ENCODE results near the gene PIGM.

The PIGM gene

GRCh38 chr1:159988006-159988405, 43.8 kb downstream of the PIGM start:
- DNase-seq (ENCODE audit: low spot score): no peak

GRCh38 chr1:159987186-159987585, 44.6 kb downstream of the PIGM start:
- no peak for DNase-seq (ENCODE audit: low spot score)

- no peak for DNase-seq (ENCODE audit: low spot score)
Measured at GRCh38 chr1:159986531-159986930, 45.3 kb downstream of the PIGM start.

GRCh38 chr1:159986093-159986492, 45.7 kb downstream of the PIGM start:
- DNase-seq (ENCODE audit: low spot score): no peak

GRCh38 chr1:159985473-159985872, 46.3 kb downstream of the PIGM start:
- DNase-seq (ENCODE audit: low spot score): no peak

- no peak for DNase-seq (ENCODE audit: low spot score)
Measured at GRCh38 chr1:159983681-159984080, 48.1 kb downstream of the PIGM start.

- no peak for DNase-seq (ENCODE audit: low spot score)
Measured at GRCh38 chr1:159982280-159982679, 49.5 kb downstream of the PIGM start.

- no peak for DNase-seq (ENCODE audit: low spot score)
Measured at GRCh38 chr1:159981351-159982055, 50.3 kb downstream of the PIGM start.

GRCh38 chr1:159980786-159981185, 51.0 kb downstream of the PIGM start:
- no peak for DNase-seq (ENCODE audit: low spot score)

GRCh38 chr1:159980076-159980475, 51.7 kb downstream of the PIGM start:
- DNase-seq (ENCODE audit: low spot score): no peak

- DNase-seq (ENCODE audit: low spot score): no peak
Measured at GRCh38 chr1:159979257-159979656, 52.5 kb downstream of the PIGM start.

- no peak for DNase-seq (ENCODE audit: low spot score)
Measured at GRCh38 chr1:159978107-159978398, 53.7 kb downstream of the PIGM start.

GRCh38 chr1:159977364-159978106, 54.3 kb downstream of the PIGM start:
- DNase-seq (ENCODE audit: low spot score): no peak
